PC-3 (cell line): ENCODE results near the gene KDM5A. TPM values are rescaled to one million over a fixed set of nuclear protein-coding genes. Genes with fewer than 3 reads are reported as not detected.

ENCODE experiments used
- ATAC-seq: fragments of 200-7000 bp; cut with Tn5 transposase; 2 replicates; pipeline ENCODE4 v1.9.1; 2020; ENCODE audit warnings: mild to moderate bottlenecking, moderate library complexity
- BruUV-seq: library from RNA; stranded (reverse); fragments of 400-500 nt; replicated peaks from 2 replicates; lab custom pipeline; 2021; lab: Mats Ljungman, UMichigan
- CTCF ChIA-PET: fragments of 300-600 bp; sonication (Branson Sonifier 250); formaldehyde crosslinking; loops from one replicate; lab custom pipeline; 2022; ENCODE audit warnings: antibody characterized with exemption; lab: Charles Lee
- POLR2A ChIA-PET: fragments of 300-600 bp; sonication (Branson Sonifier 250); formaldehyde crosslinking; loops from one replicate; lab custom pipeline; 2022; ENCODE audit warnings: antibody characterized with exemption; ENCODE audit not compliant: unreplicated experiment; lab: Charles Lee
- DNase-seq: peaks from one replicate; pipeline ENCODE4 v3.0.0-alpha.2; 2015
- H2AFZ ChIP-seq: fragments of 300-600 bp; sonication (generic); 2 replicates; pipeline ENCODE4 v1.6.0; 2016; ENCODE audit warnings: antibody characterized with exemption, low read length
- H3F3A ChIP-seq: fragments of 300-600 bp; sonication (generic); one replicate; pipeline ENCODE4 v1.6.0; 2017; ENCODE audit warnings: antibody characterized with exemption, low read length, control low read depth, mild to moderate bottlenecking; ENCODE audit not compliant: unreplicated experiment
- H3K27ac ChIP-seq: fragments of 300-600 bp; sonication (generic); 2 replicates; pipeline ENCODE4 v1.5.1; 2016; ENCODE audit warnings: mild to moderate bottlenecking, low read length
- H3K27me3 ChIP-seq: fragments of 300-600 bp; sonication (generic); 2 replicates; pipeline ENCODE4 v1.6.1; 2016; ENCODE audit warnings: low read length, mixed read lengths
- H3K36me3 ChIP-seq: fragments of 300-600 bp; sonication (generic); 2 replicates; pipeline ENCODE4 v1.6.1; 2016; ENCODE audit warnings: low read depth, mixed run types, low read length, mixed read lengths
- H3K4me1 ChIP-seq: fragments of 300-600 bp; sonication (generic); 2 replicates; pipeline ENCODE4 v1.5.1; 2016; ENCODE audit warnings: low read length; ENCODE audit not compliant: insufficient read depth
- H3K4me2 ChIP-seq: fragments of 300-600 bp; sonication (generic); 2 replicates; pipeline ENCODE4 v1.6.0; 2016; ENCODE audit warnings: low read length
- H3K4me3 ChIP-seq: fragments of 300-600 bp; sonication (generic); 2 replicates; pipeline ENCODE4 v1.5.1; 2016; ENCODE audit warnings: mild to moderate bottlenecking, low read length, mixed read lengths
- H3K79me2 ChIP-seq: fragments of 300-600 bp; sonication (generic); 2 replicates; pipeline ENCODE4 v1.6.1; 2017; ENCODE audit warnings: low read length, mixed read lengths
- H3K9ac ChIP-seq: fragments of 300-600 bp; sonication (generic); 2 replicates; pipeline ENCODE4 v1.6.0; 2016; ENCODE audit warnings: mild to moderate bottlenecking, low read length
- H3K9me2 ChIP-seq: fragments of 300-600 bp; sonication (generic); replicated peaks from 2 replicates; pipeline ENCODE4 v1.6.1; 2016; ENCODE audit warnings: mixed run types, low read length, mixed read lengths
- H3K9me3 ChIP-seq: fragments of 300-600 bp; sonication (generic); 2 replicates; pipeline ENCODE4 v1.6.1; 2016; ENCODE audit warnings: low read length, mixed read lengths
- H4K20me1 ChIP-seq: fragments of 300-600 bp; sonication (generic); 2 replicates; pipeline ENCODE4 v1.6.1; 2016; ENCODE audit warnings: low read length, mixed read lengths
- CTCF ChIP-seq: fragments of 300-600 bp; sonication (generic); conservative IDR thresholded peaks from 2 replicates; pipeline ENCODE4 v1.5.1; 2017; ENCODE audit warnings: antibody characterized with exemption, low read depth, mild to moderate bottlenecking, low read length
- EZH2 ChIP-seq: fragments of 300-600 bp; sonication (generic); IDR thresholded peaks from one replicate; pipeline ENCODE4 v1.6.1; 2017; ENCODE audit warnings: antibody characterized with exemption, mild to moderate bottlenecking, low read length; ENCODE audit not compliant: unreplicated experiment
- EZH2phosphoT487 ChIP-seq: fragments of 300-600 bp; sonication (generic); IDR thresholded peaks from 2 replicates; pipeline ENCODE4 v1.6.1; 2018; ENCODE audit warnings: mild to moderate bottlenecking, antibody characterized with exemption, low read length, borderline replicate concordance
- intact Hi-C: fragments of 100-400 bp; cut with micrococcal nuclease; formaldehyde crosslinking; loops from 2 replicates; pipeline ENCODE4 v1.9.0; 2023
- total RNA-seq: library from RNA; depleted of rRNA; stranded (reverse); fragments of >200 nt; gene quantifications from 2 replicates; pipeline ENCODE4 v1.2.3, GENCODE V29; 2014

The KDM5A gene
- total RNA-seq, 1 experiment from 2014 or later = 27.8 TPM

- Histone ChIP-seq H3K4me1 (no peaks in the 10 kb centered on the region), H3K9me2 (no peaks in the 10 kb centered on the region), H2AFZ (no peak overlapping the region), H3F3A (no peaks in the 10 kb centered on the region), H3K27ac (no peak overlapping the region), H3K27me3 (peaks cover 36% of the 10 kb centered on the region), H4K20me1 (no peaks in the 10 kb centered on the region), H3K4me2 (no peak overlapping the region), H3K36me3 (no peaks in the 10 kb centered on the region), H3K9ac (no peak overlapping the region), H3K9me3 (no peaks in the 10 kb centered on the region), H3K79me2 (no peaks in the 10 kb centered on the region), H3K4me3 (no peak overlapping the region)
- POLR2A ChIA-PET = no interaction called here
- intact Hi-C loops = no loop called here
- DNase-seq = no peak
- ATAC-seq = no peak
- TF ChIP-seq EZH2 (no peak), CTCF (no peak), EZH2phosphoT487 (no peak)
- BruUV-seq = no TSS peak
- CTCF ChIA-PET = no interaction called here
Observed at GRCh38 chr12:268483-268840, 120.7 kb downstream of the KDM5A start.

- Histone ChIP-seq H3K36me3 (no peaks in the 10 kb centered on the region), H3K4me1 (no peaks in the 10 kb centered on the region), H3K9me3 (no peaks in the 10 kb centered on the region), H3K79me2 (no peaks in the 10 kb centered on the region), H3F3A (no peaks in the 10 kb centered on the region), H2AFZ (no peak overlapping the region), H3K9ac (no peak overlapping the region), H3K27me3 (peaks cover 36% of the 10 kb centered on the region), H4K20me1 (no peaks in the 10 kb centered on the region), H3K4me2 (no peak overlapping the region), H3K27ac (no peak overlapping the region), H3K9me2 (no peaks in the 10 kb centered on the region), H3K4me3 (no peak overlapping the region)
- ChIA-PET CTCF (no interaction called here), POLR2A (no interaction called here)
- no TSS peak for BruUV-seq
- TF ChIP-seq EZH2 = no peak
- no peak for TF ChIP-seq CTCF
- no peak for TF ChIP-seq EZH2phosphoT487
- no peak for ATAC-seq
- no peak for DNase-seq
- intact Hi-C loops = no loop called here
Observed at GRCh38 chr12:267581-268482, 121.3 kb downstream of the KDM5A start.

GRCh38 chr12:265096-265495, 124.0 kb downstream of the KDM5A start:
- no TSS peak for BruUV-seq
- no peak overlapping the region for H3K27ac ChIP-seq
- peaks cover 52% of the 10 kb centered on the region for H3K27me3 ChIP-seq
- no peaks in the 10 kb centered on the region for H3K79me2 ChIP-seq
- H3F3A ChIP-seq = no peaks in the 10 kb centered on the region
- intact Hi-C loops = no loop called here
- no peak overlapping the region for H2AFZ ChIP-seq
- ATAC-seq (no peak), DNase-seq (no peak)
- no peak overlapping the region for H3K9ac ChIP-seq
- H3K4me2 ChIP-seq = no peak overlapping the region
- no peaks in the 10 kb centered on the region for H3K9me2 ChIP-seq
- CTCF ChIA-PET = no interaction called here
- H3K4me3 ChIP-seq = no peak overlapping the region
- no peaks in the 10 kb centered on the region for H4K20me1 ChIP-seq
- POLR2A ChIA-PET = no interaction called here
- no peaks in the 10 kb centered on the region for H3K4me1 ChIP-seq
- no peaks in the 10 kb centered on the region for H3K9me3 ChIP-seq
- no peak for TF ChIP-seq CTCF
- TF ChIP-seq EZH2phosphoT487 = no peak
- TF ChIP-seq EZH2 = no peak
- no peaks in the 10 kb centered on the region for H3K36me3 ChIP-seq
